Cardiac fibroblast (primary cell): ENCODE results near the gene OR1K1.
A peak's percentile ranks its signal among the peaks of the same experiment; 100 is the strongest.

Experiments
- DNase-seq, 2 donors: peaks; one replicate each; pipeline versions ENCODE4 v3.0.0 to v3.0.0-alpha.2; 2010; ENCODE audit warnings: low read depth in 2 of 2
- H3K4me3 ChIP-seq, 2 donors: replicated peaks in 1 of 2; 1 replicate in 1 of 2; 2 replicates in 1 of 2; pipeline ENCODE4 v1.5.1; 2011; ENCODE audit warnings: low read depth in 2 of 2, low read length in 2 of 2, mild to moderate bottlenecking in 2 of 2, moderate library complexity in 1 of 2
- CTCF ChIP-seq: IDR thresholded peaks from one replicate; pipeline ENCODE4 v1.5.1; 2011; ENCODE audit warnings: low read depth, mild to moderate bottlenecking, low read length, inconsistent platforms

The OR1K1 gene

GRCh38 chr9:122810306-122810946 is 10.5 kb downstream of the OR1K1 start:
- DNase-seq, result peak; percentile 82
- H3K4me3 ChIP-seq, result no peak overlapping the region
- TF ChIP-seq CTCF, result peak; percentile 56

GRCh38 chr9:122812736-122813135 is 12.8 kb downstream of the OR1K1 start:
- TF ChIP-seq CTCF, result no peak
- no peak for DNase-seq
- no peak overlapping the region for H3K4me3 ChIP-seq

GRCh38 chr9:122814545-122814944 is 14.6 kb downstream of the OR1K1 start:
- no peak overlapping the region for H3K4me3 ChIP-seq
- no peak for TF ChIP-seq CTCF
- DNase-seq, result no peak

GRCh38 chr9:122815544-122815943 is 15.6 kb downstream of the OR1K1 start:
- no peak overlapping the region for H3K4me3 ChIP-seq
- no peak for DNase-seq

GRCh38 chr9:122816163-122816867 is 16.4 kb downstream of the OR1K1 start:
- no peak for DNase-seq
- no peak overlapping the region for H3K4me3 ChIP-seq
- no peak for TF ChIP-seq CTCF

More at GRCh38 chr9:122815544-122815943, 15.6 kb downstream of the OR1K1 start:
- no peak for TF ChIP-seq CTCF

- no peak for TF ChIP-seq CTCF
- no peak overlapping the region for H3K4me3 ChIP-seq
- DNase-seq, result peak in 1 of 2 donors; percentile 61
Observed at GRCh38 chr9:122819326-122819725, 19.4 kb downstream of the OR1K1 start.
